Stimulated activated CD4-positive, alpha-beta T cell treated with anti-CD3 and anti-CD28 coated beads, TNF-alpha, amount 100 ng/mL, for 48 hours (primary cell): ENCODE measurements around the gene MAB21L3.

Experiments used
- DNase-seq, 3 donors: peaks; one replicate each; pipeline ENCODE4 v3.0.0-alpha.2; 2020; ENCODE audit warnings: low read depth in 3 of 3

The MAB21L3 gene

GRCh38 chr1:116110567-116111523 lies at the start of gene MAB21L3:
TSS of gene MAB21L3 (plus strand) at chr1:116111399. CDS start at chr1:116112616, 1,217 bp downstream.
- no peak for DNase-seq

GRCh38 chr1:116062201-116062600 lies 49.0 kb upstream of the MAB21L3 start:
- DNase-seq = no peak

GRCh38 chr1:116064616-116065015 lies 46.6 kb upstream of the MAB21L3 start:
- no peak for DNase-seq

GRCh38 chr1:116066868-116067565 lies 44.2 kb upstream of the MAB21L3 start:
- DNase-seq = no peak

GRCh38 chr1:116067566-116067890 lies 43.7 kb upstream of the MAB21L3 start:
- DNase-seq = no peak

GRCh38 chr1:116075575-116075974 lies 35.6 kb upstream of the MAB21L3 start:
- DNase-seq = no peak

GRCh38 chr1:116075990-116076389 lies 35.2 kb upstream of the MAB21L3 start:
- DNase-seq = no peak

GRCh38 chr1:116076831-116077230 lies 34.4 kb upstream of the MAB21L3 start:
- DNase-seq = no peak

GRCh38 chr1:116078699-116079223 lies 32.4 kb upstream of the MAB21L3 start:
- no peak for DNase-seq

GRCh38 chr1:116087628-116088027 lies 23.6 kb upstream of the MAB21L3 start:
- no peak for DNase-seq

- DNase-seq = no peak
Observed at GRCh38 chr1:116089870-116090269, 21.3 kb upstream of the MAB21L3 start.

- DNase-seq = no peak
Observed at GRCh38 chr1:116091083-116091482, 20.1 kb upstream of the MAB21L3 start.

- no peak for DNase-seq
Observed at GRCh38 chr1:116092752-116093489, 18.3 kb upstream of the MAB21L3 start.

GRCh38 chr1:116095027-116095426 lies 16.2 kb upstream of the MAB21L3 start:
- no peak for DNase-seq

- no peak for DNase-seq
Observed at GRCh38 chr1:116096013-116096618, 15.1 kb upstream of the MAB21L3 start.

GRCh38 chr1:116097626-116098025 lies 13.6 kb upstream of the MAB21L3 start:
- no peak for DNase-seq

- DNase-seq = no peak
Observed at GRCh38 chr1:116099379-116099778, 11.8 kb upstream of the MAB21L3 start.

GRCh38 chr1:116099919-116100318 lies 11.3 kb upstream of the MAB21L3 start:
- DNase-seq = no peak

- no peak for DNase-seq
Observed at GRCh38 chr1:116104667-116105066, 6.5 kb upstream of the MAB21L3 start.

- DNase-seq = no peak
Observed at GRCh38 chr1:116105996-116106395, 5.2 kb upstream of the MAB21L3 start.

GRCh38 chr1:116106646-116107045 lies 4.6 kb upstream of the MAB21L3 start:
- DNase-seq = no peak

GRCh38 chr1:116107371-116107770 lies 3.8 kb upstream of the MAB21L3 start:
- DNase-seq = no peak
